Inferior parietal cortex (tissue), 1 donor: ENCODE results near the gene PDZRN4.
"Not testable (repeated sequence)": the region's sequence is repeated elsewhere in the genome, so short reads cannot be mapped to it uniquely, and the experiment has no call there.

Experiments
- DNase-seq: peaks from one replicate; pipeline ENCODE4 v3.0.0-alpha.2; 2016; ENCODE audit errors: extremely low spot score

PDZRN4 gene

GRCh38 chr12:41557344-41557743 is 369.2 kb downstream of the PDZRN4 start:
- DNase-seq = no peak

GRCh38 chr12:41558671-41559070 is 370.6 kb downstream of the PDZRN4 start:
- DNase-seq = no peak

GRCh38 chr12:41563051-41563450 is 374.9 kb downstream of the PDZRN4 start:
- no peak for DNase-seq

- DNase-seq = no peak
Measured at GRCh38 chr12:41564816-41565215, 376.7 kb downstream of the PDZRN4 start.

GRCh38 chr12:41566703-41567102 is 378.6 kb downstream of the PDZRN4 start:
- DNase-seq = no peak

GRCh38 chr12:41573445-41573844 is 385.3 kb downstream of the PDZRN4 start:
- DNase-seq = no peak

DNA sequence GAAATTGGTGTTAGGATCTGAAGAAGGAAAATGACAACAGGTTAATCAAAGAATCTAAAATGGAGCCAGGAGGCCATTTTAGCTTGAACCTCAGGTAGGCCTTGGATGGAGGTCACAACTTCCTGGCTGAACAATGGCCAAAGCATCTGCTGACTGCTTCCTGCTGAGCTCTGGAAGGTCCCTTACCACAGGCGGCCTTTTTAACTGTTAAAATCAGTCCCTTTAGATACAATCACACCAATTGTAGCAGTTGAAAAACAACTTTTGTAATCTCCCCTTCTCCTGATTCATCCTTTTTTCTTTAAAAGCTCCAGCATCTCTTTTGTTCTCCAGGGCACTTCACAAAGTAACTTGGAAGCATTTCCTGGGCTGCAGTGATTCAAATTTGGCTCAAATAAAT is 388.8 kb downstream of the PDZRN4 start:
- DNase-seq = no peak

DNA sequence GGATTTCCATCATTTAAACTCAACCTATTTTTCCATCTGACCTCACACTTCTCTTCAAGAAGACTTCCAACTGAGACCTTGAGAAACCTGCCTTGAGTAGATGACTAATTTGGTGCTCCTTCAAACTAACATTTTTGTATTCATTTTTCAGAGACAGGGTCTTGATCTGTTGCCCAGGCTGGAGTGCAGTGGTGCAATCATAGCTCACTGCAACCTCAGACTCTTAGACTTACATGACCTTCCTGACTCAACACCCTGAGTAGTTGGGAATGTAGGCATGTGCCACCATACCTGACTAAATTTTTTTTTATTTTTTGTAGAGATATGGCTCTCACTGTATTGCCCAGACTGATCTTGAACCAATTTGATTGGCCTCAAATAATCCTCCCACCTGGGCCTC is 389.9 kb downstream of the PDZRN4 start:
- DNase-seq = no peak

DNA sequence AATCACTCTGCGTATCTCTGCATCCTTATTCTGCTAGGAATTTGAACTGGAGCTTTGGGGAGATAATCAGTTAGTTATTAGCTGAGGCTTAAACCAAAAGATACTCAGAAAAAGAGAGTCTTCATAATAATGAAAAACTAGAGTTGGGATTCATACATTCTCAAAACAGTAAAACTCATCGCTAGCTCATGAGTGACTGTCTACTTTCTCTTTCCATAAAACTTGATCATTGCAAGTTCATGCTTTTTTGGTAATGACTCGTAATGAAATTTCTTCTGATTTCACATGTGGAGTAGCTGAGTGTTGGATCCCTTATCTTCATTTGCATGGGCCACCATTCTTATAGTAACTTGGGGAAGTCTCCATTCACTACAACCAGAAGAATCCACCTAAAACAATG is 397.7 kb downstream of the PDZRN4 start:
- DNase-seq = no peak

DNA sequence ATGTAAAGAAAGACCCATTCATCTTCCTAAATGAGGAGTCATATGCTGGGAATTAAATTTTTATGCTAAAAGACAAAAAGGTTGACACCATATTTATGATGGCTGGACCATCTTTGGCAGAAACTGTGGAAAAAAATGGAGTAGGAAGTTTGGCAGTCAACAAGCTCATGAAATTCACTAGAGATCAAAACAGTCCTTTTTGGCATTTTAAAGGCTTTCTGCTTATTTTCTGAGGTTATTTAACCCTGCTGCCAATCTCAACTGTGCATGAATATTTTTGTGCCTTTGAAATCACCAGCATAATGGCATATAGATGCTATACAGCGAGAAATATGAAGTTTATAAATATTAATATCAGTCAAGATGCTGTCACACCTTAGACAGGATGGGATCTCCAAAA is 399.5 kb downstream of the PDZRN4 start:
- no peak for DNase-seq

DNA sequence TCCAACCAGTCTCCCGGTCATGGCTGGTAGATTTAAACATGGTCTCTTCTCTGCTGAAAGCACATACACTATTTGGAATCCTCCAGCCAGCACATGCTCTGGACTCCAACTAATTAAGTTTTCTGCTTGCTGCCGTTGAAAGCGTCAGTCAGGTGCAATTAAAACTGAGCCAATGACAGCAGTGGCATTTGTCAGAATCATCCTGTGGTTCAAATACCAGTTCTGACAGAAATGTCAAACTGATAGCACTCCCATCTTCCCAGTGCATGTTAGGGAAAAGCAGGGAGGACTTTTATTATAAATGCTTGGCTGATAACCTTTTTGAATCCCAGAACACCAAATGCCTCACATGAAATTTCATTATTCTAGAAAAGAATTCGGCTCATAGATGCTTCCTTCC is 401.8 kb downstream of the PDZRN4 start:
- no peak for DNase-seq

GRCh38 chr12:41596190-41596589 is 408.1 kb downstream of the PDZRN4 start:
- DNase-seq = no peak

- DNase-seq = no peak
Measured at GRCh38 chr12:41604830-41605229, 416.7 kb downstream of the PDZRN4 start.

GRCh38 chr12:41605545-41606305 is 417.6 kb downstream of the PDZRN4 start:
- DNase-seq = no peak

GRCh38 chr12:41606468-41607445 is 418.6 kb downstream of the PDZRN4 start:
- no peak for DNase-seq

GRCh38 chr12:41612892-41613557 is 424.9 kb downstream of the PDZRN4 start:
- no peak for DNase-seq

- not testable (repeated sequence) for DNase-seq
Measured at GRCh38 chr12:41615174-41615573, 427.1 kb downstream of the PDZRN4 start.

GRCh38 chr12:41619705-41620104 is 431.6 kb downstream of the PDZRN4 start:
- DNase-seq = no peak

DNA sequence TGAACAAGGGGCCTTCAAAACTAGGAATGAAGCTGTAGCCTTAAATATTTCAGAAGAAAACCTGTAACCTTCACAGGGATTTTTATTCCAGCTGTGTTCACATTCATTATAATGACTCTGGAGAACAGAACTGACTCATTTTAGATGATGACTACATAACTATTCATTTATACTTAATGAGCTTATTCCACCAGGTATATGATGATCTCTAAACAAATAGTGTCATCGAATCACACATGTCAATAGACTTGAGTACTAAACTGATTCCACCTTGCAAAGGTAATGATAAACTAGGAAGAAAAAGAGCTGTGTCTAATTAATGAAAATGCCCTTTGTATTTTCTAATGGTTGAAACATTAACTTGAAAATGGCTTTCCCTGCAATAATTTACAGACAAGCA is 433.2 kb downstream of the PDZRN4 start:
- DNase-seq = no peak
